NCI-H2171 treated with DMSO at 0.1 percent for 48 hours (cell line): ENCODE measurements around the gene CC2D1A.
"Not testable (repeated sequence)": the region's sequence is repeated elsewhere in the genome, so short reads cannot be mapped to it uniquely, and the experiment has no call there.

Source experiments
- DNase-seq: peaks from one replicate; lab custom pipeline; 2025; lab: John Stamatoyannopoulos, UW

CC2D1A gene

GRCh38 chr19:13908674-13909073 is 2.7 kb downstream of the CC2D1A start:
- no peak for DNase-seq

GRCh38 chr19:13909430-13909829 is 3.4 kb downstream of the CC2D1A start:
- no peak for DNase-seq

- DNase-seq: no peak
These were observed 7.4 kb downstream of the CC2D1A start for GRCh38 chr19:13913352-13913751.

- no peak for DNase-seq
These were observed 8.8 kb downstream of the CC2D1A start for GRCh38 chr19:13914777-13915176.

GRCh38 chr19:13917888-13918406 is 11.9 kb downstream of the CC2D1A start:
- no peak for DNase-seq

GRCh38 chr19:13918726-13919411 is 12.9 kb downstream of the CC2D1A start:
- DNase-seq: no peak

GRCh38 chr19:13920524-13920923 is 14.5 kb downstream of the CC2D1A start:
- no peak for DNase-seq

GRCh38 chr19:13920940-13921747 is 15.1 kb downstream of the CC2D1A start:
- peak; percentile 76 for DNase-seq

GRCh38 chr19:13922118-13922517 is 16.1 kb downstream of the CC2D1A start:
- DNase-seq: not testable (repeated sequence)

GRCh38 chr19:13923194-13923987 is 17.4 kb downstream of the CC2D1A start:
- DNase-seq: no peak

- no peak for DNase-seq
These were observed 20.0 kb downstream of the CC2D1A start for GRCh38 chr19:13926010-13926409.

GRCh38 chr19:13926715-13927114 is 20.7 kb downstream of the CC2D1A start:
- DNase-seq: no peak

- peak; percentile 14 for DNase-seq
These were observed 23.3 kb downstream of the CC2D1A start for GRCh38 chr19:13929340-13929739.

- DNase-seq: no peak
These were observed 24.0 kb downstream of the CC2D1A start for GRCh38 chr19:13929956-13930355.

GRCh38 chr19:13930402-13930801 is 24.4 kb downstream of the CC2D1A start:
- DNase-seq: no peak

- no peak for DNase-seq
These were observed 25.6 kb downstream of the CC2D1A start for GRCh38 chr19:13931391-13932148.

- DNase-seq: no peak
These were observed 26.2 kb downstream of the CC2D1A start for GRCh38 chr19:13932149-13932637.

- DNase-seq: no peak
These were observed 27.0 kb downstream of the CC2D1A start for GRCh38 chr19:13932911-13933393.

GRCh38 chr19:13934785-13935109 is 28.7 kb downstream of the CC2D1A start:
- no peak for DNase-seq

- no peak for DNase-seq
These were observed 29.9 kb downstream of the CC2D1A start for GRCh38 chr19:13935765-13936510.
